H1 (cell line): ENCODE data around the gene FGF6. TPM values are rescaled to one million over a fixed set of nuclear protein-coding genes. Genes with fewer than 3 reads are reported as not detected.

ENCODE experiments used
- BRCA1 ChIP-seq: IDR thresholded peaks from 2 replicates; pipeline ENCODE4 v1.6.1; 2012; ENCODE audit warnings: low read depth, low read length, improper control_type of control experiment
- CBX5 ChIP-seq: fragments of 300-800, 300-1000 bp; sonication (generic); IDR thresholded peaks from 2 replicates; pipeline ENCODE4 v1.7.1; 2016; ENCODE audit warnings: antibody characterized with exemption, low read length, low read depth
- KDM5A ChIP-seq: fragments of 200-600 bp; IDR thresholded peaks from 2 replicates; pipeline ENCODE4 v1.7.1; 2012; ENCODE audit warnings: mild to moderate bottlenecking, low read length, inconsistent platforms, mixed read lengths
- PHF8 ChIP-seq: fragments of 200-600 bp; sonication (generic); conservative IDR thresholded peaks from 2 replicates; pipeline ENCODE4 v1.7.1; 2012; ENCODE audit warnings: low read depth, mild to moderate bottlenecking, inconsistent platforms, low read length, moderate library complexity
- polyA plus RNA-seq, 7 experiments: library from polyadenylated mRNA; depleted of rRNA in 3 of 7; stranded (reverse) in 5 of 7; unstranded in 2 of 7; fragments of >200 nt in 5 of 7; fragments of 200-250 nt in 2 of 7; gene quantifications; 1 replicate in 5 of 7; 2 replicates in 1 of 7; 4 replicates in 1 of 7; pipeline versions ENCODE4 v1.2.1 to v1.2.3, GENCODE V29; 2011 to 2013; ENCODE audit warnings: missing spikeins in 2 of 7, mixed read lengths in 2 of 7
- total RNA-seq: library from RNA; stranded (reverse); fragmentation: NEBNext Ultra II Directional; extraction: Animal tissue kit (Norgen Biotek cat#: 25700); gene quantifications from 2 replicates; pipeline ENCODE4 v1.2.1, GENCODE V29; 2021

Gene FGF6
- total and polyA plus RNA-seq, 2 of the 8 experiments (the other 6 are each of a cell fraction or from before 2014, with no cell fraction given), result not detected

DNA sequence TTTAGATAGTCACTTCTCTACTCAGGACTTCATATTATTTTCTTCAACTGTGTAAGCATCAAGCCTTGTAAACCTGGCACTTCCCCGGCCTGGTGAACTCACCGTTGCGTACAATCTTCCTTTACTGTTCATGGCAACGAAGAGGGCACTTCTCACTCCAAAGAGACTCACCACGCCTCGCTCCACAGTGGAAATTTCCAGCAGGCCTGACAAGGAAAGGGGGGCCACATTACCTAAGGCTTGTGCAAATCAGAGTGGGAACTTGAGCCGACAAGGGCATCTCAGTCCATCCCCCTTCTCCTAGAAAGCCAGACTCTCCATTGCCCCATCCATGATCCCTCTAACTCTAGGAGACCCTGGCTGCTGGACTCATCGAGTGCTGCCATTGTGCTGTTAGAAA, 1.6 kb downstream of the FGF6 start (continued):
- no peak for TF ChIP-seq CBX5
- no peak for TF ChIP-seq KDM5A
- TF ChIP-seq BRCA1, result no peak
- TF ChIP-seq PHF8, result no peak
